Measurements from ENCODE around the gene BMP2K. TPM values are rescaled to one million over a fixed set of nuclear protein-coding genes. Genes with fewer than 3 reads are reported as not detected.

Gene BMP2K
- total and polyA plus RNA-seq, 8 donors, result 4.7 to 68.7 (median 17.0) TPM

DNA sequence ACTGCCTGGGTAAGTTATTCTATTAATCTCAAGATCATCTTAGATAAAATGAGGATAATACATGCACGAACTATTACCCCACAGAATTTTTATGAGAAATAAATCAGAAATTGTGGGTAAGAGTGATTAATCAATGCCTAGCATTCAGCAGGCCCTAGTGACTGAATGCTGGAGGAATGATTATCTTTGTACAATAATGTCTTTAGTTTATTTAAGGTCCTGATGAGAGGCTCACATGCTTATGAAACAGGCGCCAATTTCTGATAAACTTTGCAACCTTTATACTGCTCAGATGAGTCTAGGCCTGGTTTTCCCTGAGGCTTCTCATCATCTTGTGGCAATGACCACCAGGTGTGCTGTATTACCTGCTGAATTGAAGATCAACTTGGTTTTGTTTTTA lies 27.8 kb upstream of the BMP2K start:
- H3K9me3 ChIP-seq, result no peaks in the 10 kb centered on the region
- no peak overlapping the region for H3K4me3 ChIP-seq
- intact Hi-C loops (cut with DNase I; ENCODE audit: low total_unique reads), result no loop called here
- TF ChIP-seq POLR2AphosphoS5 (IDR thresholded peaks at IDR 0.05), result no peak
- no peak for TF ChIP-seq POLR2A (IDR thresholded peaks at IDR 0.05)
- TF ChIP-seq EP300 (IDR thresholded peaks at IDR 0.05), result no peak
- TF ChIP-seq, protein P1, sequence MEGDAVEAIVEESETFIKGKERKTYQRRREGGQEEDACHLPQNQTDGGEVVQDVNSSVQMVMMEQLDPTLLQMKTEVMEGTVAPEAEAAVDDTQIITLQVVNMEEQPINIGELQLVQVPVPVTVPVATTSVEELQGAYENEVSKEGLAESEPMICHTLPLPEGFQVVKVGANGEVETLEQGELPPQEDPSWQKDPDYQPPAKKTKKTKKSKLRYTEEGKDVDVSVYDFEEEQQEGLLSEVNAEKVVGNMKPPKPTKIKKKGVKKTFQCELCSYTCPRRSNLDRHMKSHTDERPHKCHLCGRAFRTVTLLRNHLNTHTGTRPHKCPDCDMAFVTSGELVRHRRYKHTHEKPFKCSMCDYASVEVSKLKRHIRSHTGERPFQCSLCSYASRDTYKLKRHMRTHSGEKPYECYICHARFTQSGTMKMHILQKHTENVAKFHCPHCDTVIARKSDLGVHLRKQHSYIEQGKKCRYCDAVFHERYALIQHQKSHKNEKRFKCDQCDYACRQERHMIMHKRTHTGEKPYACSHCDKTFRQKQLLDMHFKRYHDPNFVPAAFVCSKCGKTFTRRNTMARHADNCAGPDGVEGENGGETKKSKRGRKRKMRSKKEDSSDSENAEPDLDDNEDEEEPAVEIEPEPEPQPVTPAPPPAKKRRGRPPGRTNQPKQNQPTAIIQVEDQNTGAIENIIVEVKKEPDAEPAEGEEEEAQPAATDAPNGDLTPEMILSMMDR (IDR thresholded peaks at IDR 0.05), result no peak
- no peak for DNase-seq
- 54 to 82% (median 69%) methylated on average over 2 of the region's 2 CpGs for WGBS, 5 donors
- H3K4me1 ChIP-seq, result no peaks in the 10 kb centered on the region
- no peak overlapping the region for H3K27ac ChIP-seq
- no peaks in the 10 kb centered on the region for H3K36me3 ChIP-seq
- H3K27me3 ChIP-seq, result no peaks in the 10 kb centered on the region

DNA sequence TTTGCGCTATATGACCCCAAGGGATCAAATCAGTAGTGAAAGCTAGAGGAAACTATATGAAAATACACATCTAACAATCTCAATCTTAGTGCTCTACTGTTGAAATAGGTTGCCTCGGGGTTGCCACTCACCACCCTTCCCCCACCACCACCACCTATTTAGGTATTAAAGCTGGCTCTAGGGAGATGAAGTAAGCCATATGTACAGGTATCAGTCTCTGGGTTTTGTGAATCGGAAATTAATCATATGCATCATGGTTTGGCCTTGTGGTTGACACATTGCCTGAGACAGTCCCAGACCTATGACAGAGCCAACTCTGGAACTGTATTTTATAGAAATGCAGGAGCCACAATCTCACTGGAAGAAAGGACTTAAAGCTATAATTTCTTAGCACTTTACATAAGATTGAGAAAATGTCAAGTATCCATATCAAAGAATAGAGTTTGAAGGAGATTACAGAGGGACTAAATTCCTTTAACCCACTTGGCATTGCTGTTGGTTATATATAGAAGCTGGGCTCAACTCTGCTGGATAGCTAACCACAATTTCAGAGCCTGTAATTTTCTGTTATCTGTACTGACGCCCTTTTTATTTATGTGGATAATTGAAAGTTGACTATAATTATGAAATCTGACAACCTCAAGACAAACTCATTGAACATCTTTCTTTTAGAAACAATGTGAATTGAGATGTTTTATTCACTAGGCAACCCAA lies 26.7 kb upstream of the BMP2K start:
- 68 to 82% (median 77%) methylated on average over 4 of the region's 4 CpGs for WGBS, 5 donors
- Histone ChIP-seq H3K4me3 (no peak overlapping the region), H3K36me3 (no peaks in the 10 kb centered on the region), H3K27me3 (no peaks in the 10 kb centered on the region), H3K9me3 (no peaks in the 10 kb centered on the region), H3K4me1 (no peaks in the 10 kb centered on the region), H3K27ac (no peak overlapping the region)
- intact Hi-C loops (cut with DNase I; ENCODE audit: low total_unique reads), result no loop called here
- DNase-seq, result no peak
- TF ChIP-seq EP300 (IDR thresholded peaks at IDR 0.05), result no peak

GRCh38 chr4:78749972-78750727 lies 26.0 kb upstream of the BMP2K start:
- Histone ChIP-seq H3K9me3 (no peaks in the 10 kb centered on the region), H3K27ac (peak overlapping the region in 1 of 5 donors; percentile 22), H3K4me1 (no peaks in the 10 kb centered on the region), H3K36me3 (no peaks in the 10 kb centered on the region), H3K4me3 (no peak overlapping the region), H3K27me3 (no peaks in the 10 kb centered on the region)
- 31 to 58% (median 44%) methylated on average over 2 of the region's 2 CpGs for WGBS, 5 donors
- intact Hi-C loops (cut with DNase I; ENCODE audit: low total_unique reads), result no loop called here
- DNase-seq, result peak in 1 of 2 donors; percentile 21
- TF ChIP-seq EP300 (IDR thresholded peaks at IDR 0.05), result no peak
- TF ChIP-seq POLR2AphosphoS5 (IDR thresholded peaks at IDR 0.05), result no peak
- TF ChIP-seq POLR2A (IDR thresholded peaks at IDR 0.05), result no peak
- TF ChIP-seq, protein P1 (IDR thresholded peaks at IDR 0.05), result no peak

- 93 to 98% (median 95%) methylated on average over 2 of the region's 2 CpGs for WGBS, 5 donors
- TF ChIP-seq, protein P1 (IDR thresholded peaks at IDR 0.05), result no peak
- TF ChIP-seq POLR2A (IDR thresholded peaks at IDR 0.05) (no peak), EP300 (IDR thresholded peaks at IDR 0.05) (no peak), POLR2AphosphoS5 (IDR thresholded peaks at IDR 0.05) (no peak)
- no peak overlapping the region for H3K4me3 ChIP-seq
Measured at GRCh38 chr4:78753091-78753490, 23.1 kb upstream of the BMP2K start.

More at GRCh38 chr4:78753091-78753490, 23.1 kb upstream of the BMP2K start:
- H3K36me3 ChIP-seq, result no peaks in the 10 kb centered on the region
- intact Hi-C loops (cut with DNase I; ENCODE audit: low total_unique reads), result no loop called here
- no peaks in the 10 kb centered on the region for H3K27me3 ChIP-seq
- no peaks in the 10 kb centered on the region for H3K4me1 ChIP-seq
- H3K9me3 ChIP-seq, result no peaks in the 10 kb centered on the region
- DNase-seq, result no peak
- no peak overlapping the region for H3K27ac ChIP-seq

All from stomach (tissue), 9 donors.